Head of caudate nucleus (tissue), 42 donors: ENCODE results near the gene PYGM.
"Not testable (repeated sequence)": the region's sequence is repeated elsewhere in the genome, so short reads cannot be mapped to it uniquely, and the experiment has no call there.

Experiments used
- DNase-seq, 42 donors: peaks; one replicate each; pipeline versions ENCODE4 v3.0.0 to v3.0.0-alpha.2; 2020 to 2021; ENCODE audit warnings: mixed read lengths in 7 of 42
- intact Hi-C: fragments of 100-400 bp; cut with DNase I; formaldehyde crosslinking; loops from one replicate; pipeline ENCODE4 v1.15.0; 2022

Gene PYGM

GRCh38 chr11:64715110-64715509, 44.7 kb downstream of the PYGM start:
- intact Hi-C loops = no loop called here
- no peak for DNase-seq

DNA sequence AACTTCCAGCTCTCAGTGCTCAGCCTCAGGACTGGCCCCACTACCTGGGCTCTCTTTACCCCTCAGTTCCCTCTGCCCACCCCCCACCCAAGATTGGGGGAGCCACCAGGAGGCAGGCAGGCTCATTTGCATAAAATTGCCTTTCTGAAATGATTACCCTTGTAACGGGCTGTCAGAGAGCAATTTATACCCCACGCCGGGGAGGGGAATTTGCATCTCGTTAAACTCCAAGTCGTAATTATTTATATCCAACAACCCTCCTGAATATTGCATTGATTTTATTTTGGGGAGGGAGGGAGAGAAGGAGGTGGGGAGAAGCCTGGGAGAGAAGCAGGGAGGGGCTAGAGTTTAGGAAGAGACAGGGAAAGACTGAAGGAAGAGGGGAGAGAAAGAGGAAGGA, 45.1 kb downstream of the PYGM start:
- peak in 10 of 42 donors; percentile 33 to 76 (median 52) for DNase-seq

GRCh38 chr11:64713781-64714363, 45.9 kb downstream of the PYGM start:
- DNase-seq = no peak
- intact Hi-C loops = no loop called here

More for the DNA sequence above, 45.1 kb downstream of the PYGM start:
- intact Hi-C loops = no loop called here

DNA sequence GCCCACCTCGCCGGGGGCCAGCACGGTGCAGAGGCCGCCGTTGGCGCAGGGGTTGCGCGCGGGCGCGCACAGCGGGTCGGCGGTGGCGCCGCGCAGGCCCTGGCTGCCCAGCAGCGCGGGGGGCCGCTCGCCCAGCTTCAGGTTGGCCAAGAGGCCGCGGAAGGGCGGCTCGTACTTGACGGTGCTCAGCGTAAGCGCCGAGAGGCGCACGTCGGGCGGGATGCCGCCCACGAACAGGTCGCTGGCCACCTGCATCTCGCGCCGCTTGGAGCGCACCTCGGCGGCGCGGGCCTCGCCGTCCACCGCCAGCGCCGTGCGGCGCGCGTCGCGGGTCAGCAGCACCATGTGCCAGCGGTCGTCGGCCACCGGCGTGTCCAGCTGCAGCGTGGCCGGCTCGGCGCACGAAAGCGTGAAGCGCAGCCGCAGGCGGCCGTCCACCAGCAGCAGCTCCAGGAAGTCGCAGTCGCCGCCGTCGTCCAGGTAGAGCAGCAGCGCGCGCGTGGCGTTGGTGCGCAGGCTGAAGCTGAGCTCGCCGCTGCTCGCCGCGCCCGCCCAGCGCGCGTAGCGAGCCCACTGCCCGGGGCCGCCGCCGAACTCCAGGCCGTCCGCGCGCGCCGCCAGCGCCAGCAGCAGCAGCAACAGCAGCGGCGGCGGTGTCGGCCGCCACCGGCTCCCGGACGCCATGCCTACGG, 46.6 kb downstream of the PYGM start:
- no peak for DNase-seq

GRCh38 chr11:64712430-64713015, 47.3 kb downstream of the PYGM start:
- DNase-seq = no peak
- intact Hi-C loops = no loop called here

More for the DNA sequence above, 46.6 kb downstream of the PYGM start:
- intact Hi-C loops = no loop called here

GRCh38 chr11:64711956-64712362, 47.8 kb downstream of the PYGM start:
- intact Hi-C loops = no loop called here
- DNase-seq = no peak

DNA sequence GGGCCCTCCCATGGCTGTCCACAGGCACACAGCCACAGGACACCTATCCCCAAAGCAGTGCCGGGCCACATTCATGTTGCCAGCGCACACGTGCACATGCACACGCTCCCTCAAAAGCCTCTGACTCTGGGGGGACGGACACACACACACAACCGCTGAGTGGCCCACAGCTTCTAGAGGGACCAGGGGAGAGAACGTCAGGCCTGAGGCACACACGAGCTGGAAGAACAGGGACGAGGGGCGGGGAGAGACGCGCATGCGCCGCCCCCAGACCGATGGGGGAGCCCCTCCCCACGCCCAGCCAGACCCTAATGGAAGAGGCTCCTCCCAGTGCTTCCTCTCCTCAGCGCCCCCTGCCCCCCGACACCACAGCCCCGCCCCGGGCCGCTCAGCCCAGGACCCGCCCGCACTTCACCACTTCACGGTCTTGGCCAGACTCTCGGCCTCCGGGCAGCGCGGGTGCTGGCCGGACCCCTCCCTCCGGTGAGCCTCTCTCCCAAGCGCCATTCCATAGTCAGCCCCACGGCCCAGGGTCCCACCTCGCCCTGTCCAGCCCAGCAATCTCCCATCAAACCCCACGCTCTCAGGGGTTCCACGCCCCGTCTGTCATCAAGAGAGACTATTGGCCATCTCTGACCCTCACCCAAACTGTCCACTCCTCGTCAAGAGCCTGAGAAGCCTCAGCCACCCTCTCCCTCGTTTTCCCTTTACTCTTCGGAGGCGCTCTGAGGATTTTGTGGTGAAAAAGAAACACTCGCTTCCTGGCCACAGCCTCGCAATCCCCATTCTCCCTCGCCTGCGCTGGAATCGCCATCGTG, 48.4 kb downstream of the PYGM start:
- DNase-seq = no peak
- intact Hi-C loops = no loop called here

DNA sequence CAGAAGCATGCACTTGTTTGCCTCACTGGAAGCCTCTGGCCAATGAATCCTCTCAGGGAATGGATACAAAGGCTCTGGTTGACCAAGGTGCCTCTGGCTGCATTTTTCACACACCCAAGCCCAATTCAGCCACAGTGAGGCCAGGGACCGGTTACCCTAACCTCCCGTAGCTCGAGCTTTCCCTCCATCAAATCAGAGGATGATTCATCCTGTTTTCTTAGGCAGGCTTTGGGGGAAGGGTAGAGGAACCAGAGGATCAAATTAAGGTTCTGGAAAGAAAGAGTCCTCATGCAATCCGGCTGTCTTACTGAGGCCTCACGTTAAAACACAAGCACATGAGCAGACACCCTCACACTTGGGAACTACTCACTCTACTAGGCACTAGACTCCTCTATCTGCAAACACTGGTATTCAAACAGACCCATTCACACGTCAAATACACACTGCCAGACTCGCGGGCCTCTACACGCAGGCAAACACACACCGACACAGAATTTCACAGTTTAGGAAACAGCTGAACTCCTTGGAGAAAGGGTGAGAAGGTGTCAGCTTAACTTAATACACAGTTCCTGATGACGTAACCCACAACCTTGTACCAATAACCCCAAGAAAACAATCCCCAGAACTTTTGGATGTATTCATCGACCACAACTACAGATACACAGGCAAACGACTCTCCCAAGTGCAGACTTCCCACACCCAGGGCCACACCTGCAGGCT, 49.2 kb downstream of the PYGM start:
- DNase-seq = no peak
- intact Hi-C loops = no loop called here

GRCh38 chr11:64705501-64705900, 54.3 kb downstream of the PYGM start:
- no peak for DNase-seq
- intact Hi-C loops = no loop called here

DNA sequence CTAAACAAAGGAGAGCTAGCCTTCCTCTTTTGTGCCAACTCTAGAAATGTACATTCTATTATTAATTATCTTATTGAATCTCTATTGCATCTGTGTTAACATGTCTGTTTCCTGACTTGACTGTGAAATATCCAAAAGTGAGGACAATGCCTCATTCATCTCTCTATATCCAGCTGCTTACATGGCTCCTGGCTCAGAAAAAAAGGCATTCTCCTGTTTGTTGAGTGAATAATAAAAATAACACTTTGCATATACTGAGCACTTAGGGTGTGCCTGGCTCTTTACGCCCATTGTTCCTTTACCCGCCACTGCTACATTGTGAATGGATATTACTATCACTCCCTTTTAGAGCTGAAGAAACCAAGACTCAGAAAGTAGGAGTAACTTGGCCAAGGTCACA, 56.7 kb downstream of the PYGM start:
- no peak for DNase-seq

DNA sequence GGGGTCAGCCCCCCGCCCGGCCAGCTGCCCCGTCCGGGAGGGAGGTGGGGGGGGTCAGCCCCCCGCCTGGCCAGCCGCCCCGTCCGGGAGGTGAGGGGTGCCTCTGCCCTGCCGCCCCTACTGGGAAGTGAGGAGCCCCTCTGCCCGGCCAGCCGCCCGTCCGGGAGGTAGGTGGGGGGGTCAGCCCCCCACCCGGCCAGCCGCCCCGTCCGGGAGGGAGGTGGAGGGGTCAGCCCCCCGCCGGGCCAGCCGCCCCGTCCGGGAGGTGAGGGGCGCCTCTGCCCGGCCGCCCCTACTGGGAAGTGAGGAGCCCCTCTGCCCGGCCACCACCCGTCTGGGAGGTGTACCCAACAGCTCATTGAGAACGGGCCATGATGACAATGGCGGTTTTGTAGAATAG, 57.8 kb downstream of the PYGM start:
- DNase-seq, intact Hi-C loops: not testable (repeated sequence)

More for the DNA sequence above, 56.7 kb downstream of the PYGM start:
- intact Hi-C loops = no loop called here

DNA sequence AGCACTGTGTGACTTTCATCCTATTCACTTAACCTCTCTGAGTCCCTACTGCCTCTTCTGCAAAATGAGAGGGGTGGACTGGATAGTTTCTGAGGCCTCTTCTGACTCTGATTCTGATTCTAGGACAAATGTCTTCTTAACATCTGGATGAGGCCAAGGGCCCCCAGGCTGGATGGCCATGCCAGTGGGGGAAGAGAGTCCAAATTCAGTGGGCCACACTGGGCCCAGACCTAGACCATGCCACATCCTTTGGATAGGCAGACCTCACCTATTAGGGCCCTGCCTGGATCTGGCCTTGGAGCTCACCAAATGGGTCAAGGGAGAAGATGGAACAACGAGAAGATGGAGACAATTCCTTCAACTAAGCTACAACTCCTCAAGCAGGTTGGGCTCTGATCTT, 61.3 kb downstream of the PYGM start:
- DNase-seq = no peak
- intact Hi-C loops = no loop called here

DNA sequence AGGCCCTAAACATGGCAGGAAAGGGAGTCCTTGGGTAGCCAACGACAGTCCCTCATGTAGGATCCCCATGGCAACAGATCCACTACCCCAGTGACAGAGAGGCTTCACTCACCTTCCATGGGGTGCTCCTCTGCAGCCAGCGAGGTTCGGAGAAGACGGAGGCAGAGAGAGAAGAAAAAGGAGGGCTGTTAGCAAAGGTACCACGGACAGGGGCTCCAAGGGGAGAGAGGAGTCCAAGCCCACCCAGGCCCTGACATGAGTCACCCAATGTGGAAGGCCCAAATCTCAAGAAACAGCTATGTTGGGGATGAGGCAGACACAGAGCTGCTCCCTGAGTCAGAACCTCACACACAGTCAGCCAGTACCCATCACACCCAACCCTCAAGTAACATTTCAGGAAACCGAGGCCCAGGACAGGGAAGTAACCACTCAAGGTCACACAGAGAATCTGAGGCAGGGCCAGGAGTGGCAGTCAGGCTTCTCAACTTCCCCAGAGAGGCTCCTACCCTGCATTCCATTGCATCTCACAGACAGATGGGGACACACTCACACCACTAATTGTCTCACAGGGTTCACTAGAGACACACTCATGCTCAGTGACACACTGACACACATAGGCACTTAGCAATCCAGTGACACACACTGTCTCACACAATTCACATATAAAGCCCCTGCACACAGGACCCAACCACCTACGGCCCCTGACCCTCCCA, 62.0 kb downstream of the PYGM start:
- intact Hi-C loops = no loop called here

More for the DNA sequence above, 62.0 kb downstream of the PYGM start:
- no peak for DNase-seq
